Subcutaneous abdominal adipose tissue (tissue), 5 donors: ENCODE measurements around the gene BRPF3.

Experiments
- H3K27ac ChIP-seq: one replicate; pipeline ENCODE4 v1.7.0; 2013; ENCODE audit warnings: low read depth, mild to moderate bottlenecking, inconsistent platforms, low read length, moderate library complexity
- H3K27me3 ChIP-seq, 5 donors: one replicate each; pipeline ENCODE4 v1.7.0; 2013; ENCODE audit warnings: low read length in 5 of 5, inconsistent platforms in 1 of 5; ENCODE audit not compliant: control insufficient read depth in 5 of 5, insufficient read depth in 4 of 5
- H3K36me3 ChIP-seq, 5 donors: one replicate each; pipeline ENCODE4 v1.7.0; 2013; ENCODE audit warnings: low read length in 5 of 5; ENCODE audit not compliant: control insufficient read depth in 5 of 5, insufficient read depth in 5 of 5
- H3K4me1 ChIP-seq, 5 donors: one replicate each; pipeline ENCODE4 v1.7.0; 2013; ENCODE audit warnings: low read length in 5 of 5, mild to moderate bottlenecking in 3 of 5, moderate library complexity in 1 of 5; ENCODE audit not compliant: control insufficient read depth in 5 of 5, insufficient read depth in 5 of 5
- H3K4me3 ChIP-seq, 5 donors: one replicate each; pipeline ENCODE4 v1.7.0; 2013; ENCODE audit warnings: low read length in 5 of 5, low read depth in 1 of 5
- H3K9ac ChIP-seq, 5 donors: one replicate each; pipeline ENCODE4 v1.7.0; 2013; ENCODE audit warnings: low read length in 5 of 5, mild to moderate bottlenecking in 4 of 5, moderate library complexity in 3 of 5
- H3K9me3 ChIP-seq, 5 donors: one replicate each; pipeline ENCODE4 v1.7.0; 2013; ENCODE audit warnings: low read length in 5 of 5; ENCODE audit not compliant: control insufficient read depth in 5 of 5
- donor health status: healthy.
- donor health status: healthy.
- donor health status: healthy.
- donor health status: healthy.
- donor health status: healthy.

The BRPF3 gene

DNA sequence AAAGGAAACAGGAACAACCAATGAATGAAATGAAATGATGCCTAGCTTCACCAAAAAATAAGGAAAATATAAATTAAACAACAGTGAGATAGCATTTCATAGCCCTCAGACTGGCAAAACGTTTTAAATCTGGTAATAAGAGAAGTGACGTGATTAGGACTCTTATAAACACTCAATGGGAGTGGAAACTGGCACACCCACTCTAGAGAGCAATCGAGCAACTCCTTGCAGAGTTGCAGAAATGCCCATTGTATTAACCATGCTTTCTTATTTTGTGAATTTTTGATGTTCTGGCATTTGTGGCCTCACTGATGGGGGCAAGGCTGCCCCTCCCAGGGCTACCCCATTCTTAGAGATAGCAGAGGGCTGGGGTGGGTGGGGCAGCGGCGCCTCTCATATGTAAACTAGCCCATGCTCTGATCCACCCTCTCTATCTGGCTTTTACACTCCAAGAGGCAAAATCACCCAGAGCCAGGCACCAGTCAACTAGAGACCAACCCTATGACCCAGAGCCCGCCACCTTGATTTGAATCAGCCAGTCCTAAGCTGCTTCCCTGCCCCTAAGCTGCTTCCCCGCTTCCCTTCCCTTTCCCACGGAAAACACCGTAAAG, 67.0 kb downstream of the BRPF3 start:
- Histone ChIP-seq H3K27ac (no peak overlapping the region), H3K9ac (no peak overlapping the region), H3K9me3 (peaks cover 0 to 12% (median 10%) of the 10 kb centered on the region in 5 donors), H3K36me3 (no peaks in the 10 kb centered on the region), H3K4me3 (no peak overlapping the region), H3K4me1 (no peaks in the 10 kb centered on the region), H3K27me3 (peaks cover 0 to 11% (median 8%) of the 10 kb centered on the region in 5 donors)

DNA sequence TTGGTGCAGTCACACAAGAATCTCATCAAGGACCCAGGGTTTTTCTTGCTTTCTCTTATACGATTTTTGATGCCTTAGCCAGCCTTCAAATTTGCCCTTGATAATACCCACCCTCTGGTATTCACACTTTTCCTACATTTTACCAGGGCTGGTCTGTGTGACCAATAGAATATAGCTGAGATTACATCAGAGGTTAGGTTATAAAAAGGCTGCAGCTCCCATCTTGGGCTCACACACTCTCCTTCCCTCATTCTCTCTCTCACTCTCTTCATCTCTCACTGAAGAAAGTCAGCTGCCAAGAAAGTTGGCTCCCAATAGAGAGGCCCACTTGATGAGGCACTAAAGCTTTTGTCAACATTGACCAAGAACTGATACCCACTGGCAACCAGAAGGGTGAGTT, 69.2 kb downstream of the BRPF3 start:
- Histone ChIP-seq H3K4me3 (no peak overlapping the region), H3K27me3 (peaks cover 0 to 26% (median 24%) of the 10 kb centered on the region in 5 donors), H3K9ac (no peak overlapping the region), H3K36me3 (no peaks in the 10 kb centered on the region), H3K4me1 (no peaks in the 10 kb centered on the region), H3K27ac (no peak overlapping the region), H3K9me3 (peaks cover 0 to 12% (median 10%) of the 10 kb centered on the region in 5 donors)

DNA sequence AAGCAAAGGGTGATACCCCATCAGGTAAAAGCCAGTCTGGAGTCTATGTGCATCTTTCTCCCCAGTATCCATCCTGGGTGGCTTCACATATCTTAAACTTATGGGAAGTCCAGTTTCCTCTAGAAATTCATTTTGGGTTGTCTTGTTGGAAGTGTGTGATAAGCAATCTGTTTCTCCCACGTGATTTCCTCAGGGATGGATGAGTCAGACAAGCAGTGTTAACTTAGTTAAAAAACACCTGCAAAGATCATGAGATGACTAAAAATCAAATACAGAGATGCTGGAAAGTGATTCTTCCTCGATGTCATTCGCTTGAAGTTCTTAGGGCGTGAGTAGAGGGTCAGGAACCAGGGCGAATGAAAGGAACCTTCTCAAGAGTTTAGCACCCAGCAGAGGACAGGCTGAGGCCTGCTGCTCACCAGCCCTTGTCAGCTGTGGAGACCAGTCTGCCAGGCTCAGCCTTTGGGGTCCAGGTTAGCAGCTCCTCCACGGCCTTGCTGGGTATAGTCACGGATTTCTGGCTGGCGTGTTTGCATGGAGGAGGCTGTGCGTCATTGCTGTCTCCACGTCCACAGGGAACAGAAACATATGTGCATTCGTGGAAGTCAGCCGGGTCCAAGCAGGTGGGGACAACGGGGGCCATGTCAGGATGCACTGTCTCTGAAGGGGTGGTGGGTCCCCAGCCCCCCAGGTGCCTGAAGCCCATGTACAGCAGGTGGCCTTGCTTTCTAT, 70.5 kb downstream of the BRPF3 start:
- H3K36me3 ChIP-seq: no peaks in the 10 kb centered on the region
- H3K27me3 ChIP-seq: peaks cover 0 to 31% (median 27%) of the 10 kb centered on the region in 5 donors
- H3K4me3 ChIP-seq: no peak overlapping the region
- peaks cover 0 to 12% (median 10%) of the 10 kb centered on the region in 5 donors for H3K9me3 ChIP-seq
- H3K27ac ChIP-seq: no peak overlapping the region
- H3K9ac ChIP-seq: no peak overlapping the region
- no peaks in the 10 kb centered on the region for H3K4me1 ChIP-seq

DNA sequence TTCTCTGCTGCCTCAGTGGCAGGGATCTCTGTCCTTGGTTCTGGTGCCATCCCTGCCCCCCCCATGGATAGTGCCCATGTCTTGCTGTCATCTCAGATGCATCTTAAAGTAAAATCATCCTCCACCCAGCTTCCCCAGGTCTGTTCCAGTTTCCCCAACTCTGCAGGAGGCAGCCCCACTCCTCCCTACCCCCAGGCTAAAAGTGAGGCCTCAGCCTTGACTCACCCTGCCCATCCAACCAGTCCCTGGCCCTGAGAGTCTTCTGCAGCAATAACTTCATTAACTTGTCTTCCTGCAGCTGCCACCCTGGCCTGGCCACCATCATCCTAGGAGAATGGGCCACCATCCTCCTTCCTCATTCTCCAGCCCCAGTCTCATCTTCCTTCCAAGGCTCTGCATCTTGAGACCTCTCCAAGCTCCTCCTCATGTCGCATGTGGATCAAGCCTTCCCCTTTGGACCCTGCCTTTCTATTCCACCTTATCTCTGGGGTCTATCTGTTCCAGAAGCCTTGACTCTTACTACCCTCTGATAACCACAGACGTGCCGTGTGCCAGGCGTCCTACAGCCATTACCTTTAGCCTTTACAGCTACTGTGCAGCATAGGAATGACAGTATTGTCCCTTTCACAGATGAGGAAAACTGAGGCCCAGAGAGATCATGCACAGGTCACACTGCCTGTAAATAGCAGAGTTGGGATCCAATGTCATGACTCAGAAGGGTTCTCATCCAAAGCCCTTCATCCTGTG, 71.4 kb downstream of the BRPF3 start:
- Histone ChIP-seq H3K9me3 (peaks cover 0 to 12% (median 10%) of the 10 kb centered on the region in 5 donors), H3K9ac (no peak overlapping the region), H3K27ac (no peak overlapping the region), H3K4me3 (no peak overlapping the region), H3K4me1 (no peaks in the 10 kb centered on the region), H3K36me3 (no peaks in the 10 kb centered on the region), H3K27me3 (peaks cover 0 to 30% (median 28%) of the 10 kb centered on the region in 5 donors)

DNA sequence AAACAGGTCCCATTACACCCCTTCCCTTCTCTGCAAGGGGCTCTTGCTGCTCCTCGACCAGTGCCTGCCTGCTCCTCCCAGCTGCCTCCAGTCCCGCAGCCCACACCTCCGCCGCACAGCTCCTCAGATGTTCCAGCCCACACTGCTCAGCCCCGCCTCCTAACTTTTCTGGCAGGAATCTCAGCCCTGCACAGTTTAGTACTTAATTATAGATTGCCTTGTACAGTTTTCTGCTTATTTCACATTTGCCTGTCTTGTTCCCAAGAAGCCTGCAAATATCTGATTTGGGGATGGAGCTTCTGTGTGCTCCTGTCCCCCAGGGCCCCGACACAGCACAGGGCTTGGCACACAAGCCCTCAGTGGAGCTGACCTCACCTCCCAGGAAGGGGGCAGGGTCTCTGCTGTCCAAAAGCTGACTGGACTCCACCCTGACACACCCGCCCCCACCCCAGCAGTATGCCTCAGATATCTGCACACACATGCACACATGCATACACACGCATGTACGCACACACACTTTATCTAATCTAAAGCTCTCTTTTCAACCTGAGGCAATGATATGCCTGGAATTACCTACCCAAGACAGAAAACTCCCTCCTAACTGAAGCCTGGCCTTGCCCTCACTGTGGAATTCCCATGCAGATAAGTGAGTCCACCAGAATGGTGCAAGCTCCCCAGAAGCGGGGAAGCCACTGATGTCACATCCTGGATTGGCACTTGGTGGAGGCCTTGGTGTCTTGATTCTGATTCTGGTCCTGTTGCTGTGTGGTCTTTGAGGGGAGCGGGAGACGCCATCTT, 72.1 kb downstream of the BRPF3 start:
- H3K27me3 ChIP-seq: peaks cover 0 to 30% (median 28%) of the 10 kb centered on the region in 5 donors
- no peak overlapping the region for H3K9ac ChIP-seq
- no peak overlapping the region for H3K4me3 ChIP-seq
- H3K9me3 ChIP-seq: peaks cover 0 to 12% (median 10%) of the 10 kb centered on the region in 5 donors
- H3K36me3 ChIP-seq: no peaks in the 10 kb centered on the region
- H3K4me1 ChIP-seq: no peaks in the 10 kb centered on the region
- no peak overlapping the region for H3K27ac ChIP-seq

DNA sequence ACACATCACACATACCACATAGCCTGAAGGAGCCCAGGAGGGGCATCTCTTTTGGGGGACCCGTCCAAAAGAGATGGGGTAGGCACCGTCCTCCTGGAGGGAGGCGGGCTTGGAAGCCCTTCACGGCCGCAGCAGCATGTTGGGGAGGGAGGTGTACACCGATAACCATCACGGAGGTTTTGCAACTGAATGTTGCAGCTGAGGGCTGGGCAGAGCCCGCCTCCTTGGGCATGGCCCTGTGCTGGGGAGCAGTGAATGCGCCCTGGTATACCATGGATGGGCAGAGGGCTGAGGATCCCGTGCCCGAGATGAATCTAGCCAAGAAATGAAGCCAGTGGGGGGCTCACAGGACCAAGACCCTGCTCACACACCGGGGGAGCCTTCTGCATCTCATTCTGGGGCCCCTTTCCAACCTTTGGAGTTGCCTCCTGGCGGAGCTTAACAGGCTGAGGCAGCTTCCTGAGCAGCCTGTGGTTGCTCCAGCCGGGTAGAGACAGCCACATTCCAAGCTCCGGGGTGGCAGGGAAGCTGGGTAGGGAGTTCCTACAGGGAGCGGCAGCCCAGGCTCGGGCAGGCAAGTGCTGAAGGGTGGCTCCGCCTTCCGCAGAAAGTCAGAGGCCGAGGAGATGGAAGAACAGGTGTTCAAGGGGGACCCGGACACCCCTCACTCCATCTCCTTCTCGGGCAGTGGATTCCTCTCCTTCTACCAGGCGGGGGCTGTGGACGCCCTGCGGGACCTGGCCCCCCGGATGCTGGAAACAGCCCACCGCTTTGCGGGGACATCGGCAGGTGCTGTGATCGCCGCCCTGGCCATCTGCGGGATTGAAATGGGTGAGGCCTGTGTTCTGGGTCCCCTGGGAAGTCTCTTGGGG, 73.5 kb downstream of the BRPF3 start, which contains the start of gene PNPLA1:
Gene PNPLA1, plus strand, starts transcription at position 227 of the 872 bp plus-strand sequence. Its CDS starts 400 bp downstream, at position 627.
- no peak within 1 kb of the TSS for H3K27ac ChIP-seq
- H3K4me1 ChIP-seq: no peaks in the 10 kb centered on the region
- no peak within 1 kb of the TSS for H3K9ac ChIP-seq
- no peak within 1 kb of the TSS for H3K4me3 ChIP-seq
- H3K36me3 ChIP-seq: no peaks in the 10 kb centered on the region
- peaks cover 0 to 32% (median 28%) of the 10 kb centered on the region in 5 donors for H3K27me3 ChIP-seq
- H3K9me3 ChIP-seq: peaks cover 0 to 12% (median 10%) of the 10 kb centered on the region in 5 donors

DNA sequence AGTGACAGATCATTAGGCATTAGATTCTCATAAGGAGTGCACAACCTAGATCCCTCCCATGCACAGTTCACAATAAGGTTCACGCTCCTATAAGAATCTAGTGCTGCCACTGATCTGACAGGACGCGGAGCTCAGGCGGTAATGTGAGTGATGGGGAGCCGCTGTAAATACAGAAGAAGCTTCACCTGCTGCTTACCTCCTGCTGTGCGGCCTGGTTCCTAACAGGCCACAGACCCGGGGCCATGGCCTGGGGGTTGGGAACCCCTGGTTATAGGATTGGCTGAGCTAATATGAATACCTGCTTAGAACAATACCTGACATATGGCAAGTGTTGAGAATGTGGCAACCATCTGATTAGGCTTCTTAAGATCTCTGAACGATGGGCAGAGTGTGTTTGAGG, 75.7 kb downstream of the BRPF3 start:
- Histone ChIP-seq H3K4me3 (no peak overlapping the region), H3K27me3 (peaks cover 0 to 34% (median 28%) of the 10 kb centered on the region in 5 donors), H3K9me3 (no peaks in the 10 kb centered on the region), H3K36me3 (no peaks in the 10 kb centered on the region), H3K27ac (no peak overlapping the region), H3K9ac (no peak overlapping the region), H3K4me1 (no peaks in the 10 kb centered on the region)

DNA sequence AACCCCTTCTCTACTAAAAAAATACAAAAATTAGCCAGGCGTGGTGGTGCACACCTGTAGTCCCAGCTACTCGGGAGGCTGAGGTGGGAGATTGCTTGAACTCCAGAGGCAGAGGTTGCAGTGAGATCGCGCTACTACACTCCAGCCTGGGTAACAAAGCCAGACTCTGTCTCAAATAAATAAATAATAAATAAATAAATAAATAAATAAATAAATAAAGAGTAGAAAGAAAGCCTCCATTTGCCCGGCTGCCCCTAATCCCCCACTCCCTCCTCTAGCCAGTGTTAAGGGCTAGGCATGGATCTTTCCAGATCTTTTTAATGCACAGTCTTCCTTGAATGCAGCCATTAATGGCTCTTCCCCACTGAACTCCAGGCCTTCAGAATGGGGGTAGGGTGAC, 76.5 kb downstream of the BRPF3 start:
- Histone ChIP-seq H3K9me3 (no peaks in the 10 kb centered on the region), H3K9ac (no peak overlapping the region), H3K36me3 (no peaks in the 10 kb centered on the region), H3K27me3 (peaks cover 0 to 36% (median 24%) of the 10 kb centered on the region in 5 donors), H3K4me3 (no peak overlapping the region), H3K27ac (no peak overlapping the region), H3K4me1 (no peaks in the 10 kb centered on the region)
